ENCODE data around the gene EMILIN2. TPM values are rescaled to one million over a fixed set of nuclear protein-coding genes. Genes with fewer than 3 reads are reported as not detected.

The EMILIN2 gene
- total and polyA plus RNA-seq, 9 of the 15 experiments (the other 6 are each of a cell fraction or from before 2014, with no cell fraction given), result 0.01 to 0.40 (median 0.19) TPM

- no peak overlapping the region for H3K27ac ChIP-seq (ENCODE audit: extremely low read depth, low read depth, low read length)
- H3K4me3 ChIP-seq, result no peak overlapping the region
- peaks cover 47% of the 10 kb centered on the region; the same call in 2 of the 3 replicates for H3K36me3 ChIP-seq (ENCODE audit: control insufficient read depth, insufficient read depth, low read length)
- no peak for TF ChIP-seq ATF7 (IDR thresholded peaks at IDR 0.05)
- TF ChIP-seq LARP7 (IDR thresholded peaks at IDR 0.05), result no peak
- TF ChIP-seq RBM17 (IDR thresholded peaks at IDR 0.05; ENCODE audit: borderline replicate concordance, low read depth, low read length), result no peak
- TF ChIP-seq, protein P1, sequence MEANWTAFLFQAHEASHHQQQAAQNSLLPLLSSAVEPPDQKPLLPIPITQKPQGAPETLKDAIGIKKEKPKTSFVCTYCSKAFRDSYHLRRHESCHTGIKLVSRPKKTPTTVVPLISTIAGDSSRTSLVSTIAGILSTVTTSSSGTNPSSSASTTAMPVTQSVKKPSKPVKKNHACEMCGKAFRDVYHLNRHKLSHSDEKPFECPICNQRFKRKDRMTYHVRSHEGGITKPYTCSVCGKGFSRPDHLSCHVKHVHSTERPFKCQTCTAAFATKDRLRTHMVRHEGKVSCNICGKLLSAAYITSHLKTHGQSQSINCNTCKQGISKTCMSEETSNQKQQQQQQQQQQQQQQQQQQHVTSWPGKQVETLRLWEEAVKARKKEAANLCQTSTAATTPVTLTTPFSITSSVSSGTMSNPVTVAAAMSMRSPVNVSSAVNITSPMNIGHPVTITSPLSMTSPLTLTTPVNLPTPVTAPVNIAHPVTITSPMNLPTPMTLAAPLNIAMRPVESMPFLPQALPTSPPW (CRISPR knock-in tag; IDR thresholded peaks at IDR 0.05), result no peak
- no peak for TF ChIP-seq CBFB (CRISPR knock-in tag; IDR thresholded peaks at IDR 0.05)
- TF ChIP-seq COPS2 (conservative IDR thresholded peaks at IDR 0.05), result no peak
- TF ChIP-seq ZNF311 (CRISPR knock-in tag; IDR thresholded peaks at IDR 0.05), result no peak
- TF ChIP-seq HINFP (tag; conservative IDR thresholded peaks at IDR 0.05; ENCODE audit: low read depth), result no peak
- no peak for TF ChIP-seq TBL1XR1 (IDR thresholded peaks at IDR 0.05; ENCODE audit: low read length in 2 of 2)
- no peak for TF ChIP-seq EP300 (IDR thresholded peaks at IDR 0.05; ENCODE audit: low read length)
- TF ChIP-seq TGIF2 (CRISPR knock-in tag; IDR thresholded peaks at IDR 0.05), result no peak
- no peak for TF ChIP-seq SRSF7 (optimal IDR thresholded peaks at IDR 0.05; ENCODE audit: low read depth, low read length)
- no peak for TF ChIP-seq ZNF77 (CRISPR knock-in tag; IDR thresholded peaks at IDR 0.05)
- TF ChIP-seq ARID1B (IDR thresholded peaks at IDR 0.05), result no peak
- TF ChIP-seq TCF3 (CRISPR knock-in tag; IDR thresholded peaks at IDR 0.05), result no peak
- no peak for TF ChIP-seq HCFC1 (IDR thresholded peaks at IDR 0.05; ENCODE audit: low read depth, low read length)
- no peak for TF ChIP-seq ZNF780A (CRISPR knock-in tag; IDR thresholded peaks at IDR 0.05)
- no peak for TF ChIP-seq NELFE (IDR thresholded peaks at IDR 0.05; ENCODE audit: insufficient read depth, insufficient read length)
- no peak for TF ChIP-seq MEIS2 (IDR thresholded peaks at IDR 0.05; ENCODE audit: partially characterized antibody)
- TF ChIP-seq, protein P2, sequence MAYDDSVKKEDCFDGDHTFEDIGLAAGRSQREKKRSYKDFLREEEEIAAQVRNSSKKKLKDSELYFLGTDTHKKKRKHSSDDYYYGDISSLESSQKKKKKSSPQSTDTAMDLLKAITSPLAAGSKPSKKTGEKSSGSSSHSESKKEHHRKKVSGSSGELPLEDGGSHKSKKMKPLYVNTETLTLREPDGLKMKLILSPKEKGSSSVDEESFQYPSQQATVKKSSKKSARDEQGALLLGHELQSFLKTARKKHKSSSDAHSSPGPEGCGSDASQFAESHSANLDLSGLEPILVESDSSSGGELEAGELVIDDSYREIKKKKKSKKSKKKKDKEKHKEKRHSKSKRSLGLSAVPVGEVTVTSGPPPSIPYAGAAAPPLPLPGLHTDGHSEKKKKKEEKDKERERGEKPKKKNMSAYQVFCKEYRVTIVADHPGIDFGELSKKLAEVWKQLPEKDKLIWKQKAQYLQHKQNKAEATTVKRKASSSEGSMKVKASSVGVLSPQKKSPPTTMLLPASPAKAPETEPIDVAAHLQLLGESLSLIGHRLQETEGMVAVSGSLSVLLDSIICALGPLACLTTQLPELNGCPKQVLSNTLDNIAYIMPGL (CRISPR knock-in tag; IDR thresholded peaks at IDR 0.05), result no peak
- intact Hi-C loops (cut with micrococcal nuclease) (no loop called here), in situ Hi-C loops (cut with MboI) (no loop called here)
- ATAC-seq, result no peak
- no peak overlapping the region for H3K9ac ChIP-seq (ENCODE audit: insufficient read depth in 1 of 2, low read depth in 2 of 2, low read length in 2 of 2)
- POLR2A ChIA-PET, result interaction anchor here (1.1 kb wide), 2 partner anchors 13 to 23 kb away, joined by 3 to 4 read pairs; no protein-coding TSS in a partner anchor
- no peaks in the 10 kb centered on the region for H4K20me1 ChIP-seq (replicated peaks; ENCODE audit: control insufficient read depth, insufficient read depth, low read length)
- no peaks in the 10 kb centered on the region for H3K27me3 ChIP-seq (ENCODE audit: control insufficient read depth in 2 of 2, insufficient read depth in 2 of 2, low read length in 2 of 2)
- H2AFZ ChIP-seq (ENCODE audit: low read depth, low read length), result no peak overlapping the region
- peaks cover 0 to 3% of the 10 kb centered on the region in 2 experiments; a peak in 1 of 5 replicates for H3K4me1 ChIP-seq (replicated peaks in 1 of 2; ENCODE audit: control insufficient read depth in 2 of 2, insufficient read depth in 2 of 2, low read length in 2 of 2)
- no peaks in the 10 kb centered on the region for H3K9me3 ChIP-seq (replicated peaks; ENCODE audit: control insufficient read depth, insufficient read depth, low read depth, low read length)
- FAIRE-seq, result peak; percentile 40
- CTCF ChIA-PET (ENCODE audit: low intra/inter-chr PET ratio), result no interaction called here
- no peaks in the 10 kb centered on the region for H3K9me1 ChIP-seq (ENCODE audit: control insufficient read depth, insufficient read depth, low read length)
- H3K4me2 ChIP-seq (ENCODE audit: insufficient read depth, low read length), result no peak overlapping the region
- no peak for DNase-seq (ENCODE audit: extremely low read depth in 1 of 4, low spot score in 3 of 4)
- BruUV-seq (replicated peaks), result no TSS peak
- WGBS (ENCODE audit: insufficient coverage, low coverage, missing lambda C conversion rate), result 87% methylated on average over 7 of the region's 7 CpGs
- no peaks in the 10 kb centered on the region for H3K79me2 ChIP-seq (ENCODE audit: control insufficient read depth, insufficient read depth, low read length)
These were observed 69.4 kb downstream of the EMILIN2 start for GRCh38 chr18:2916184-2916583.
